SK-N-MC (cell line): Measurements from ENCODE around the gene NCMAP.
A peak's percentile ranks its signal among the peaks of the same experiment; 100 is the strongest.

Experiments used
- DNase-seq: peaks from one replicate; pipeline ENCODE4 v3.0.0-alpha.2; 2011; ENCODE audit warnings: low read depth, low spot score
- H3K27ac ChIP-seq: fragments of 200-600 bp; sonication (generic); 2 replicates; pipeline ENCODE4 v1.5.1; 2016; ENCODE audit warnings: mixed run types
- H3K36me3 ChIP-seq: fragments of 200-600 bp; sonication (generic); 2 replicates; pipeline ENCODE4 v1.6.1; 2017; ENCODE audit warnings: antibody characterized with exemption, low read length, mixed read lengths; ENCODE audit not compliant: insufficient read depth
- H3K4me3 ChIP-seq: fragments of 200-600 bp; sonication (generic); 2 replicates; pipeline ENCODE4 v1.5.1; 2016
- H3K9ac ChIP-seq: fragments of 200-600 bp; sonication (generic); 2 replicates; pipeline ENCODE4 v1.8.0; 2017; ENCODE audit warnings: mixed run types, mixed read lengths; ENCODE audit not compliant: insufficient read length
- H3K9me3 ChIP-seq: fragments of 200-600 bp; sonication (generic); 2 replicates; pipeline ENCODE4 v1.6.1; 2017; ENCODE audit warnings: low read depth, mild to moderate bottlenecking, antibody characterized with exemption, low read length, moderate library complexity, mixed read lengths
- EZH2 ChIP-seq: fragments of 200-600 bp; sonication (generic); IDR thresholded peaks from one replicate; pipeline ENCODE4 v1.6.1; 2017; ENCODE audit warnings: antibody characterized with exemption
- FOXP2 ChIP-seq: optimal IDR thresholded peaks from 2 replicates; pipeline ENCODE3; 2011; ENCODE audit warnings: mild to moderate bottlenecking, moderate library complexity; ENCODE audit not compliant: insufficient read depth; ENCODE audit errors: extremely low read length, control extremely low read depth
- POLR2AphosphoS5 ChIP-seq: IDR thresholded peaks from 2 replicates; pipeline ENCODE4 v1.6.1; 2012; ENCODE audit warnings: mild to moderate bottlenecking, low read depth, low read length, borderline replicate concordance

NCMAP gene

GRCh38 chr1:24558902-24559791 is 3.3 kb downstream of the NCMAP start:
- Histone ChIP-seq H3K9ac (no peak overlapping the region), H3K4me3 (no peak overlapping the region), H3K36me3 (no peaks in the 10 kb centered on the region), H3K9me3 (no peaks in the 10 kb centered on the region), H3K27ac (no peak overlapping the region)
- TF ChIP-seq EZH2: no peak
- TF ChIP-seq POLR2AphosphoS5: no peak
- TF ChIP-seq FOXP2: no peak
- no peak for DNase-seq

GRCh38 chr1:24560361-24560760 is 4.5 kb downstream of the NCMAP start:
- Histone ChIP-seq H3K9ac (no peak overlapping the region), H3K36me3 (no peaks in the 10 kb centered on the region), H3K9me3 (no peaks in the 10 kb centered on the region), H3K27ac (no peak overlapping the region), H3K4me3 (no peak overlapping the region)
- TF ChIP-seq FOXP2 (no peak), POLR2AphosphoS5 (no peak), EZH2 (no peak)
- DNase-seq: no peak

GRCh38 chr1:24562625-24563024 is 6.7 kb downstream of the NCMAP start:
- no peaks in the 10 kb centered on the region for H3K9me3 ChIP-seq
- no peak overlapping the region for H3K27ac ChIP-seq
- TF ChIP-seq FOXP2 (no peak), POLR2AphosphoS5 (peak; percentile 55; the same call in 1 of the 2 replicates)
- peak overlapping the region; percentile 28 for H3K4me3 ChIP-seq
- DNase-seq: peak; percentile 53
- H3K36me3 ChIP-seq: no peaks in the 10 kb centered on the region
- no peak overlapping the region for H3K9ac ChIP-seq

GRCh38 chr1:24564695-24565094 is 8.8 kb downstream of the NCMAP start:
- DNase-seq: no peak
- no peak for TF ChIP-seq EZH2
- TF ChIP-seq POLR2AphosphoS5: no peak
- TF ChIP-seq FOXP2: no peak
- Histone ChIP-seq H3K9ac (no peak overlapping the region), H3K4me3 (no peak overlapping the region), H3K36me3 (no peaks in the 10 kb centered on the region), H3K27ac (no peak overlapping the region; the same call in 1 of the 2 replicates), H3K9me3 (no peaks in the 10 kb centered on the region)

GRCh38 chr1:24566236-24566867 is 10.5 kb downstream of the NCMAP start:
- peak; percentile 37 for DNase-seq

GRCh38 chr1:24567792-24568388 is 12.0 kb downstream of the NCMAP start:
- H3K27ac ChIP-seq: peak overlapping the region; percentile 65; the same call in 1 of the 2 replicates
- peak overlapping the region; percentile 50 for H3K4me3 ChIP-seq
- DNase-seq: no peak
- TF ChIP-seq FOXP2 (no peak), EZH2 (no peak), POLR2AphosphoS5 (no peak)
- H3K36me3 ChIP-seq: no peaks in the 10 kb centered on the region
- peak overlapping the region; percentile 49 for H3K9ac ChIP-seq
- H3K9me3 ChIP-seq: no peaks in the 10 kb centered on the region

More at GRCh38 chr1:24566236-24566867, 10.5 kb downstream of the NCMAP start:
- no peaks in the 10 kb centered on the region for H3K36me3 ChIP-seq
- no peak overlapping the region for H3K4me3 ChIP-seq
- no peak overlapping the region; the same call in 1 of the 2 replicates for H3K27ac ChIP-seq
- H3K9ac ChIP-seq: no peak overlapping the region
- no peaks in the 10 kb centered on the region for H3K9me3 ChIP-seq
- no peak for TF ChIP-seq POLR2AphosphoS5

- DNase-seq: no peak
- Histone ChIP-seq H3K9ac (peak overlapping the region; percentile 49), H3K9me3 (no peaks in the 10 kb centered on the region), H3K4me3 (peak overlapping the region; percentile 50), H3K36me3 (no peaks in the 10 kb centered on the region), H3K27ac (peak overlapping the region; percentile 65; the same call in 1 of the 2 replicates)
- TF ChIP-seq FOXP2: no peak
- TF ChIP-seq EZH2: no peak
Measured at GRCh38 chr1:24568475-24568874, 12.6 kb downstream of the NCMAP start.

DNA sequence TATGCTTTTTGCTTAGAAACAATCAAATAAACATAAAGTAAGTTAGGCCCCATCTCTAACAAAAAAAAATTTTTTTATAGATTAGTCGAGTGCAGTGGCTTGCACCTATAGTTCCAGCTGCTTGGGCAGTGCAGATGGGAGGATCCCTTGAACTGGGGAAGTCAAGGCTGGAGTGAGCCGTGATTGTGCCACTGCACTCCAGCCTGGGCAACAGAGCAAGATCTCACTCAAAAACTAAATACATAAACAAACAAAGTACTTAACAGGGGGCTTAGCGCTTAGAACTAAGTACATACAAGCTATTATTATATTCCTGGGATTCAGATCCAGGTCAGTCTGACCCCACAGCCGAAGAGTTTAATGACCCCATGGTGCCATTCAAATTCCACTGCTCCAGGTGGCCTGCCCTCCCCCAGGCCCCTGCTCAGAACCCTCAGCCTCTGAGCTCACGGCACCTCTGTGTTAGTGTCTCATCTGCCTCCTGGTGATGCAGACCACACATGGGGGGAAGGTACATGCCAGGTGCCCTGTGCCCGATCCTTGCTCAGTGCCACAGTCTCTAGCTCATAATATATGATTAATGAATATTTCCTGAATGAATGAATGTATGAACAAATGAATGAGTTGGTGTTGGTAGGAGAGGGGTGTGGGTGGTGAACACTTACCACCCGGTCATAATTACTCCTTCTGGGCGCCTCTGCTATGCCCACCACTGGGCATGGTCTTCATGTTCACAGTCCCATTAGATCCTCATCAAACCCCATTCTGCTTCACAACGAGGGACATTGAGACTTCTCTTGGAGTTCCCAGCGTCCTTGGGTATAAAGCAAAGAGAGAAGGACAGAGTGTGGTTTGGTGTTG is 14.6 kb downstream of the NCMAP start:
- Histone ChIP-seq H3K4me3 (no peak overlapping the region), H3K27ac (no peak overlapping the region), H3K36me3 (no peaks in the 10 kb centered on the region), H3K9me3 (no peaks in the 10 kb centered on the region), H3K9ac (no peak overlapping the region)
- no peak for DNase-seq
- no peak for TF ChIP-seq EZH2
- TF ChIP-seq FOXP2: no peak
- TF ChIP-seq POLR2AphosphoS5: no peak
